SK-N-SH treated with all-trans-retinoic acid at 6 μM for 48 hours (cell line): ENCODE results near the gene CYP1B1.

Experiments used
- ATAC-seq: fragments of 200-7000 bp; cut with Tn5 transposase; 3 replicates; pipeline ENCODE4 v1.9.1; 2020; ENCODE audit warnings: mild to moderate bottlenecking, moderate library complexity
- ARNTL ChIP-seq: fragments of 450-650 bp; formaldehyde crosslinking; IDR thresholded peaks from 2 replicates; pipeline ENCODE4 v1.5.0; 2020; ENCODE audit warnings: low read depth, mild to moderate bottlenecking, moderate library complexity, borderline replicate concordance
- BACH2 ChIP-seq: fragments of 250-450 bp; sonication (Bioruptor Pico); IDR thresholded peaks from 2 replicates; pipeline ENCODE4 v1.9.0; 2021; ENCODE audit warnings: mild to moderate bottlenecking, borderline replicate concordance
- CREB5 ChIP-seq: fragments of 250-450 bp; sonication (Bioruptor Pico); IDR thresholded peaks from 2 replicates; pipeline ENCODE4 v1.5.1; 2020; ENCODE audit warnings: low read depth, mild to moderate bottlenecking, moderate library complexity
- CSDC2 ChIP-seq: fragments of 250-450 bp; sonication (Bioruptor Pico); IDR thresholded peaks from 2 replicates; pipeline ENCODE4 v1.5.0; 2020; ENCODE audit warnings: mild to moderate bottlenecking, moderate library complexity
- CSRNP3 ChIP-seq: fragments of 250-450 bp; sonication (Bioruptor Pico); IDR thresholded peaks from 2 replicates; pipeline ENCODE4 v1.5.1; 2021; ENCODE audit warnings: mild to moderate bottlenecking, moderate library complexity
- ESRRG ChIP-seq: fragments of 250-450 bp; sonication (Bioruptor Pico); IDR thresholded peaks from 2 replicates; pipeline ENCODE4 v1.6.1; 2021; ENCODE audit warnings: mild to moderate bottlenecking
- GLIS3 ChIP-seq: fragments of 250-450 bp; sonication (Bioruptor Pico); IDR thresholded peaks from 2 replicates; pipeline ENCODE4 v1.5.0; 2020; ENCODE audit warnings: mild to moderate bottlenecking, moderate library complexity
- ISL1 ChIP-seq: fragments of 250-450 bp; sonication (Bioruptor Pico); IDR thresholded peaks from 2 replicates; pipeline ENCODE4 v2.1.2; 2022; ENCODE audit warnings: mild to moderate bottlenecking, moderate library complexity
- OSR1 ChIP-seq: fragments of 250-450 bp; sonication (Bioruptor Pico); IDR thresholded peaks from 2 replicates; pipeline ENCODE4 v1.8.0; 2022; ENCODE audit warnings: moderate library complexity, mild to moderate bottlenecking, inconsistent platforms
- PATZ1 ChIP-seq: fragments of 250-450 bp; sonication (Bioruptor Pico); IDR thresholded peaks from 2 replicates; pipeline ENCODE4 v1.8.0; 2020; ENCODE audit warnings: mild to moderate bottlenecking, moderate library complexity, borderline replicate concordance
- POU6F1 ChIP-seq: fragments of 250-450 bp; sonication (Bioruptor Pico); IDR thresholded peaks from 2 replicates; pipeline ENCODE4 v1.8.0; 2021; ENCODE audit warnings: low read depth, mild to moderate bottlenecking, moderate library complexity, borderline replicate concordance
- PPARA ChIP-seq: fragments of 250-450 bp; sonication (Bioruptor Pico); IDR thresholded peaks from 2 replicates; pipeline ENCODE4 v1.5.0; 2020; ENCODE audit warnings: mild to moderate bottlenecking, borderline replicate concordance
- RARB ChIP-seq: fragments of 250-450 bp; sonication (Bioruptor Pico); IDR thresholded peaks from 2 replicates; pipeline ENCODE4 v1.8.0; 2021; ENCODE audit warnings: mild to moderate bottlenecking, moderate library complexity
- SNAI2 ChIP-seq: fragments of 250-450 bp; sonication (Bioruptor Pico); IDR thresholded peaks from 2 replicates; pipeline ENCODE4 v1.5.0; 2020; ENCODE audit warnings: mild to moderate bottlenecking, moderate library complexity
- TCF4 ChIP-seq: fragments of 250-450 bp; sonication (Bioruptor Pico); IDR thresholded peaks from 2 replicates; pipeline ENCODE4 v1.8.0; 2021; ENCODE audit warnings: mild to moderate bottlenecking, moderate library complexity, borderline replicate concordance
- TOX ChIP-seq: fragments of 250-450 bp; sonication (Bioruptor Pico); IDR thresholded peaks from 2 replicates; pipeline ENCODE4 v1.8.0; 2021; ENCODE audit warnings: mild to moderate bottlenecking, moderate library complexity, borderline replicate concordance
- TSHZ2 ChIP-seq: fragments of 250-450 bp; sonication (Bioruptor Pico); IDR thresholded peaks from 2 replicates; pipeline ENCODE4 v1.5.0; 2020; ENCODE audit warnings: mild to moderate bottlenecking, moderate library complexity
- ZC3H10 ChIP-seq: fragments of 250-450 bp; sonication (Bioruptor Pico); IDR thresholded peaks from 2 replicates; pipeline ENCODE4 v1.5.1; 2021; ENCODE audit warnings: mild to moderate bottlenecking, moderate library complexity
- ZFP30 ChIP-seq: fragments of 450-650 bp; formaldehyde crosslinking; IDR thresholded peaks from 2 replicates; pipeline ENCODE4 v1.5.0; 2022; ENCODE audit warnings: mild to moderate bottlenecking, moderate library complexity
- ZNF565 ChIP-seq: fragments of 450-650 bp; formaldehyde crosslinking; conservative IDR thresholded peaks from 2 replicates; pipeline ENCODE4 v1.5.0; 2020; ENCODE audit warnings: low read depth, mild to moderate bottlenecking, moderate library complexity
- ZNF70 ChIP-seq: fragments of 450-650 bp; formaldehyde crosslinking; IDR thresholded peaks from 2 replicates; pipeline ENCODE4 v1.5.0; 2020; ENCODE audit warnings: mild to moderate bottlenecking, moderate library complexity
- ZNF8 ChIP-seq: fragments of 450-650 bp; formaldehyde crosslinking; IDR thresholded peaks from 2 replicates; pipeline ENCODE4 v1.5.0; 2020; ENCODE audit warnings: mild to moderate bottlenecking, moderate library complexity

CYP1B1 gene

GRCh38 chr2:38073211-38074057 is 2.5 kb downstream of the CYP1B1 start:
- TF ChIP-seq ZNF70 (CRISPR knock-in tag) (no peak), CSDC2 (CRISPR knock-in tag) (no peak), TOX (CRISPR knock-in tag) (no peak), PPARA (CRISPR knock-in tag) (no peak), BACH2 (no peak), OSR1 (CRISPR knock-in tag) (no peak), CSRNP3 (CRISPR knock-in tag) (no peak), ZC3H10 (CRISPR knock-in tag) (no peak), ZNF565 (no peak), POU6F1 (CRISPR knock-in tag) (no peak), PATZ1 (CRISPR knock-in tag) (no peak), ESRRG (CRISPR knock-in tag) (no peak), GLIS3 (CRISPR knock-in tag) (no peak), ZNF8 (CRISPR knock-in tag) (no peak), RARB (CRISPR knock-in tag) (no peak), ARNTL (CRISPR knock-in tag) (no peak), SNAI2 (CRISPR knock-in tag) (no peak), ISL1 (CRISPR knock-in tag) (no peak)
- ATAC-seq: no peak

GRCh38 chr2:38070438-38070837 is 5.5 kb downstream of the CYP1B1 start:
- no peak for ATAC-seq
- TF ChIP-seq TSHZ2 (CRISPR knock-in tag): no peak
- TF ChIP-seq CSRNP3 (CRISPR knock-in tag): no peak
- no peak for TF ChIP-seq TOX (CRISPR knock-in tag)
- TF ChIP-seq ISL1 (CRISPR knock-in tag): no peak

GRCh38 chr2:38068234-38068633 is 7.7 kb downstream of the CYP1B1 start:
- ATAC-seq: no peak
- TF ChIP-seq TCF4 (CRISPR knock-in tag) (peak; percentile 93), CREB5 (CRISPR knock-in tag) (no peak), OSR1 (CRISPR knock-in tag) (no peak), ZNF8 (CRISPR knock-in tag) (no peak), BACH2 (no peak), TSHZ2 (CRISPR knock-in tag) (peak; percentile 47; the same call in 1 of the 2 replicates), CSRNP3 (CRISPR knock-in tag) (no peak), ZFP30 (no peak), PPARA (CRISPR knock-in tag) (no peak)
